HepG2 (cell line): ENCODE measurements around the gene PSMA2. TPM values are rescaled to one million over a fixed set of nuclear protein-coding genes. Genes with fewer than 3 reads are reported as not detected.

Experiments
- ATAC-seq: fragments of 200-7000 bp; cut with Tn5 transposase; 3 replicates; pipeline ENCODE4 v1.9.1; 2020; ENCODE audit warnings: mild to moderate bottlenecking, moderate library complexity
- BruUV-seq: library from RNA; stranded (reverse); fragments of 400-500 nt; replicated peaks from 2 replicates; lab custom pipeline; 2021; lab: Mats Ljungman, UMichigan
- CTCF ChIA-PET: fragments of 300-600 bp; formaldehyde crosslinking; extraction: SDS; loops from one replicate; lab custom pipeline; 2021; ENCODE audit warnings: low total read pairs, inconsistent platforms, low intra/inter-chr PET ratio; lab: Yijun Ruan, JAX
- POLR2A ChIA-PET: fragments of 350-600 bp; sonication (Branson Sonifier 250); formaldehyde crosslinking; loops from one replicate; lab custom pipeline; 2020; ENCODE audit warnings: antibody characterized with exemption, inconsistent platforms; lab: Yijun Ruan, JAX
- DNase-seq: peaks from one replicate; pipeline ENCODE4 v3.0.0-alpha.2; 2015; ENCODE audit warnings: low spot score
- FAIRE-seq: peaks from 3 replicates; lab custom pipeline; 2011; peaks lifted over from hg19 to GRCh38; lab: Jason Lieb, UNC
- H2AFZ ChIP-seq: one replicate; pipeline ENCODE4 v1.6.1; 2011; ENCODE audit warnings: low read length, inconsistent platforms
- H3K27ac ChIP-seq: fragments of 300-600 bp; 3 replicates; pipeline ENCODE4 v1.8.0; 2011; ENCODE audit warnings: mixed run types, mild to moderate bottlenecking, mixed read lengths, low read length, inconsistent platforms; ENCODE audit not compliant: insufficient read depth; ENCODE audit errors: extremely low read length
- H3K27me3 ChIP-seq, 2 experiments: fragments of 200-600 bp in 1 of 2; 2 replicates in 1 of 2; 3 replicates in 1 of 2; pipeline versions ENCODE4 v1.6.0 to v1.8.0; 2011; ENCODE audit warnings: low read length in 2 of 2, mild to moderate bottlenecking in 2 of 2, moderate library complexity in 2 of 2, inconsistent platforms in 1 of 2; ENCODE audit not compliant: insufficient read depth in 2 of 2, control insufficient read depth in 1 of 2
- H3K36me3 ChIP-seq, 2 experiments: fragments of 200-600 bp in 1 of 2; replicated peaks in 1 of 2; 2 replicates in 1 of 2; 3 replicates in 1 of 2; pipeline versions ENCODE4 v1.5.1 to v1.8.0; 2011; ENCODE audit warnings: low read length in 2 of 2, inconsistent platforms in 1 of 2; ENCODE audit not compliant: insufficient read depth in 2 of 2, control insufficient read depth in 1 of 2
- H3K4me1 ChIP-seq: 2 replicates; pipeline ENCODE4 v1.5.1; 2012; ENCODE audit warnings: low read length, inconsistent platforms; ENCODE audit not compliant: insufficient read depth
- H3K4me2 ChIP-seq: 2 replicates; pipeline ENCODE4 v1.6.0; 2011; ENCODE audit warnings: low read depth, low read length, inconsistent platforms
- H3K4me3 ChIP-seq, 3 experiments: fragments of 200-600 bp in 1 of 3; sonication (generic), shearing (Covaris generic) in 1 of 3; replicated peaks in 1 of 3; 2 replicates each; pipeline ENCODE4 v1.5.1; 2011 to 2016; ENCODE audit warnings: low read length in 3 of 3, inconsistent platforms in 2 of 3, low read depth in 2 of 3, mild to moderate bottlenecking in 2 of 3, control low read depth in 1 of 3, mixed read lengths in 1 of 3; ENCODE audit not compliant: insufficient read depth in 1 of 3
- H3K79me2 ChIP-seq: one replicate; pipeline ENCODE4 v1.6.1; 2011; ENCODE audit warnings: low read length, inconsistent platforms; ENCODE audit not compliant: insufficient read depth
- H3K9ac ChIP-seq: 2 replicates; pipeline ENCODE4 v1.6.0; 2011; ENCODE audit warnings: mild to moderate bottlenecking, low read depth, low read length, inconsistent platforms; ENCODE audit not compliant: insufficient read depth
- H3K9me3 ChIP-seq: 2 replicates; pipeline ENCODE4 v1.5.1; 2012; ENCODE audit warnings: mild to moderate bottlenecking, low read length
- H4K20me1 ChIP-seq: 2 replicates; pipeline ENCODE4 v1.6.0; 2011; ENCODE audit warnings: inconsistent platforms, mild to moderate bottlenecking, low read length, moderate library complexity; ENCODE audit not compliant: insufficient read depth
- KDM5B ChIP-seq: sonication (generic); formaldehyde crosslinking; IDR thresholded peaks from 2 replicates; pipeline ENCODE4 v1.4.0; 2020; ENCODE audit warnings: missing genetic modification reagents, mild to moderate bottlenecking, borderline replicate concordance
- PITX1 ChIP-seq: sonication (generic); formaldehyde crosslinking; IDR thresholded peaks from 2 replicates; pipeline ENCODE4 v1.5.1; 2020; ENCODE audit warnings: mild to moderate bottlenecking, missing genetic modification reagents
- RBFOX2 ChIP-seq: fragments of 200-400 bp; formaldehyde crosslinking; IDR thresholded peaks from 2 replicates; pipeline ENCODE4 v1.6.1; 2017; ENCODE audit warnings: low read depth, mild to moderate bottlenecking, low read length
- WGBS: methylation state at CpG from one replicate; pipeline ENCODE4 v1.1.6; 2017; ENCODE audit warnings: low lambda C conversion rate; 5-methylcytosine and 5-hydroxymethylcytosine counted together
- in situ Hi-C: cut with HindIII; loops from 2 replicates; pipeline ENCODE4 v1.10.0; 2017; ENCODE audit warnings: low pct_unique_long_range_greater_than_20kb; ENCODE audit not compliant: extremely low pct_ligation_motif_present
- intact Hi-C: fragments of 100-400 bp; cut with micrococcal nuclease; formaldehyde crosslinking; loops from one replicate; pipeline ENCODE4 v1.10.0; 2022; ENCODE audit not compliant: unreplicated experiment
- polyA plus RNA-seq, 8 experiments: library from polyadenylated mRNA; depleted of rRNA in 3 of 8; stranded (reverse) in 7 of 8; unstranded in 1 of 8; fragments of >200 nt; fragmentation: Illumina TruSeq in 4 of 8; extraction: Trizol in 4 of 8; gene quantifications; 2 replicates each; pipeline versions ENCODE4 v1.2.1 to v1.2.3, GENCODE V29; 2011 to 2016; ENCODE audit warnings: low read depth in 4 of 8, missing spikeins in 1 of 8, mixed read lengths in 1 of 8; ENCODE audit not compliant: insufficient read depth in 1 of 8
- total RNA-seq, 5 experiments: library from RNA; depleted of rRNA; stranded (reverse); fragments of >200 nt; fragmentation: Illumina TruSeq; extraction: Trizol; gene quantifications; 2 replicates each; pipeline ENCODE4 v1.2.3, GENCODE V29; 2016; ENCODE audit warnings: low read depth in 1 of 5

The PSMA2 gene
- total and polyA plus RNA-seq, 2 of the 13 experiments (the other 11 are each of a cell fraction or from before 2014, with no cell fraction given): 125 to 266 TPM

DNA sequence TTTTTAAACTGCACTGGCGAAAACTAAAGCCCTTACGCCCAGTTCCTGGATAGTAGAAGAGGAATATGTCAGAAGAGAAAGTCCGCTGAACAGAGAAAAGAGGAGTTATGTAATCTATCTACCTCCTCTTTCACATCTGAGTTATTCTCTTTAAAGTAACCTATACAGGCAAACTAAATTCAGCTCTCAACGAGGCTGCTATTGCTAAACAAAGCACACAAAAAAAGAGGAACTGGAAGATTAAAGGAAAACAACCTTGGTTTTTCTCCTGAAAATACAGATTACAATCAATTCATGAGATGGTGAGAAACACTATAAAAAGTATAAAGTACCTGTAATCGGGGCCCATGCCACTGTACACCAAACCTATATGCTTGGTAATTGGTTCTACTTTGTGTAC lies 5.8 kb downstream of the PSMA2 start:
- WGBS: 95% methylated on average over 5 of the region's 5 CpGs
- Histone ChIP-seq H3K27me3 (no peaks in the 10 kb centered on the region; a peak in 1 of 5 replicates), H3K4me1 (peaks cover 36% of the 10 kb centered on the region), H3K9me3 (no peaks in the 10 kb centered on the region), H2AFZ (no peak overlapping the region), H3K9ac (no peak overlapping the region), H3K27ac (no peak overlapping the region), H4K20me1 (peaks cover 20% of the 10 kb centered on the region), H3K36me3 (peaks cover 4 to 51% of the 10 kb centered on the region in 2 experiments), H3K4me3 (no peak overlapping the region), H3K4me2 (no peak overlapping the region), H3K79me2 (peaks cover 41% of the 10 kb centered on the region)
- POLR2A ChIA-PET: no interaction called here
- no peak for TF ChIP-seq PITX1 (CRISPR knock-in tag)
- TF ChIP-seq RBFOX2: 0 out of 2 replicates have a peak, but pooled peaks have one; percentile 20
- no TSS peak for BruUV-seq
- ATAC-seq (no peak), FAIRE-seq (no peak), DNase-seq (no peak)
- CTCF ChIA-PET: no interaction called here
- intact Hi-C loops: no loop called here
- in situ Hi-C loops: no loop called here

DNA sequence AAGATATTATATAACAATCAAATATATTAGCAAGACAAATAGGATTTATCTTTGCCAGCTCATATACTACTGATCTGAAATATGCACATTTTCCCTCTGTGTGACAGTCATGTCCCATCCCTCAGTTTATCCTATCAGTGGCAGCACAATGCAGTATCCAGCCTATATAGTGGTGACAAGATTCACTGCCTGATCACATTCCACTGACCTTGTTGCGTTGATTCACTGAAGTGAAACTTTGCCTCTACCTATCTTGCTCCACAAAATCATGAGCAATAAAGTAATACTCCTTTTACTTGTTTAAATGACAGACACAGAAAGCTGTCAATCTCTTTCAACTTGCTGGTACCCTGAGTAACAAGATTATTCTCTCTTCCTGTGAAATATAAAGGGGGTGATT lies 6.3 kb downstream of the PSMA2 start:
- intact Hi-C loops: no loop called here
- FAIRE-seq: no peak
- H3K36me3 ChIP-seq: peaks cover 7 to 57% of the 10 kb centered on the region in 2 experiments
- ATAC-seq: no peak
- CTCF ChIA-PET: no interaction called here
- H3K9me3 ChIP-seq: no peaks in the 10 kb centered on the region
- peaks cover 20% of the 10 kb centered on the region for H4K20me1 ChIP-seq
- H3K4me1 ChIP-seq: peaks cover 34% of the 10 kb centered on the region
- no peak overlapping the region for H3K4me3 ChIP-seq
- TF ChIP-seq KDM5B: no peak
- TF ChIP-seq, all 625 proteins: peak for 0
- WGBS: 96% methylated on average over 1 of the region's 1 CpG
- Histone ChIP-seq H3K4me2 (no peak overlapping the region), H3K27ac (no peak overlapping the region), H3K9ac (no peak overlapping the region), H2AFZ (no peak overlapping the region), H3K27me3 (no peaks in the 10 kb centered on the region), H3K79me2 (peaks cover 35% of the 10 kb centered on the region)
- in situ Hi-C loops: no loop called here
- BruUV-seq: no TSS peak
- POLR2A ChIA-PET: no interaction called here
- DNase-seq: no peak
